HCT116 (cell line): ENCODE results near the gene IFRD1. TPM values are rescaled to one million over a fixed set of nuclear protein-coding genes. Genes with fewer than 3 reads are reported as not detected.
A peak's percentile ranks its signal among the peaks of the same experiment; 100 is the strongest.

ENCODE experiments used
- ATAC-seq: fragments of 200-7000 bp; cut with Tn5 transposase; 2 replicates; pipeline ENCODE4 v1.9.1; 2020; ENCODE audit warnings: mild to moderate bottlenecking, moderate library complexity
- BruUV-seq: library from RNA; stranded (reverse); fragments of 400-500 nt; replicated peaks from 2 replicates; lab custom pipeline; 2021; lab: Mats Ljungman, UMichigan
- CTCF ChIA-PET: fragments of 300-600 bp; sonication (Branson Sonifier 250); formaldehyde crosslinking; loops from one replicate; lab custom pipeline; 2021; ENCODE audit warnings: antibody characterized with exemption; lab: Charles Lee
- POLR2A ChIA-PET: fragments of 300-600, 350-600 bp; sonication (Branson Sonifier 250); formaldehyde crosslinking; loops from one replicate; lab custom pipeline; 2021; ENCODE audit warnings: antibody characterized with exemption; lab: Charles Lee
- RAD21 ChIA-PET, 2 experiments: fragments of 300-600 bp; sonication (Branson Sonifier 250); formaldehyde crosslinking; loops; one replicate each; lab custom pipeline; 2023; ENCODE audit warnings: low total read pairs in 2 of 2; ENCODE audit not compliant: uncharacterized antibody in 2 of 2, unreplicated experiment in 2 of 2, low non-redundant PET in 1 of 2; lab: Charles Lee
- DNase-seq: peaks from one replicate; pipeline ENCODE4 v3.0.0-alpha.2; 2010; ENCODE audit warnings: low read depth, low spot score
- H2AFZ ChIP-seq: fragments of 200-600 bp; shearing (Covaris generic), sonication (generic); 2 replicates; pipeline ENCODE4 v1.6.1; 2017; ENCODE audit warnings: low read depth, mixed run types, mixed read lengths, antibody characterized with exemption, low read length; ENCODE audit not compliant: poor library complexity, severe bottlenecking
- H3K27ac ChIP-seq: 2 replicates; pipeline ENCODE4 v1.5.1; 2012; ENCODE audit warnings: low read depth, low read length
- H3K27me3 ChIP-seq: fragments of 200-600 bp; sonication (generic); 2 replicates; pipeline ENCODE4 v1.6.1; 2016; ENCODE audit warnings: mixed run types, low read length, mixed read lengths; ENCODE audit not compliant: insufficient read depth
- H3K36me3 ChIP-seq, 2 experiments: fragments of 200-500 bp in 1 of 2; fragments of 200-600 bp in 1 of 2; sonication (Bioruptor generic) in 1 of 2; sonication (generic) in 1 of 2; 2 replicates each; pipeline versions ENCODE4 v1.5.1 to v1.6.1; 2014 to 2016; ENCODE audit warnings: low read length in 2 of 2, inconsistent platforms in 1 of 2, mixed read lengths in 1 of 2, mixed run types in 1 of 2; ENCODE audit not compliant: insufficient read depth in 2 of 2, control insufficient read depth in 1 of 2
- H3K4me1 ChIP-seq, 2 experiments: fragments of 200-600 bp in 1 of 2; sonication (generic) in 1 of 2; 2 replicates each; pipeline versions ENCODE4 v1.5.1 to v1.6.1; 2012 to 2017; ENCODE audit warnings: low read length in 2 of 2, inconsistent platforms in 1 of 2, mild to moderate bottlenecking in 1 of 2, mixed read lengths in 1 of 2, mixed run types in 1 of 2, moderate library complexity in 1 of 2; ENCODE audit not compliant: insufficient read depth in 2 of 2, control insufficient read depth in 1 of 2
- H3K4me2 ChIP-seq: fragments of 200-600 bp; sonication (generic); 2 replicates; pipeline ENCODE4 v1.6.1; 2017; ENCODE audit warnings: mixed run types, low read length, mixed read lengths
- H3K4me3 ChIP-seq, 2 experiments: fragments of 200-600 bp in 1 of 2; sonication (generic) in 1 of 2; replicated peaks in 1 of 2; 2 replicates each; pipeline ENCODE4 v1.5.1; 2011 to 2016; ENCODE audit warnings: low read length in 2 of 2, control low read depth in 1 of 2, low read depth in 1 of 2, mild to moderate bottlenecking in 1 of 2, mixed read lengths in 1 of 2, mixed run types in 1 of 2
- H3K79me2 ChIP-seq: fragments of 200-600 bp; sonication (generic); 2 replicates; pipeline ENCODE4 v1.6.1; 2017; ENCODE audit warnings: mild to moderate bottlenecking, mixed run types, low read length, moderate library complexity, mixed read lengths; ENCODE audit not compliant: insufficient read depth
- H3K9ac ChIP-seq: fragments of 200-600 bp; sonication (generic); 2 replicates; pipeline ENCODE4 v1.6.1; 2016; ENCODE audit warnings: low read length, mixed read lengths
- H3K9me2 ChIP-seq: fragments of 200-600 bp; sonication (generic), shearing (Covaris generic); 2 replicates; pipeline ENCODE4 v1.6.1; 2017; ENCODE audit warnings: mixed run types, mild to moderate bottlenecking, moderate library complexity; ENCODE audit not compliant: insufficient read depth
- H3K9me3 ChIP-seq, 2 experiments: fragments of 200-500 bp in 1 of 2; fragments of 200-600 bp in 1 of 2; sonication (Bioruptor generic) in 1 of 2; sonication (generic) in 1 of 2; 2 replicates each; pipeline ENCODE4 v1.6.1; 2014 to 2017; ENCODE audit warnings: low read length in 2 of 2, mixed read lengths in 2 of 2, inconsistent platforms in 1 of 2, low read depth in 1 of 2, mild to moderate bottlenecking in 1 of 2, mixed run types in 1 of 2, moderate library complexity in 1 of 2; ENCODE audit not compliant: control insufficient read depth in 1 of 2, insufficient read depth in 1 of 2
- H4K20me1 ChIP-seq: fragments of 200-600 bp; sonication (generic), shearing (Covaris generic); 2 replicates; pipeline ENCODE4 v1.6.1; 2017; ENCODE audit warnings: mixed run types, mild to moderate bottlenecking, moderate library complexity; ENCODE audit not compliant: insufficient read depth
- EGR1 ChIP-seq: IDR thresholded peaks from 2 replicates; pipeline ENCODE4 v1.6.1; 2012; ENCODE audit warnings: low read depth
- RAD21 ChIP-seq: IDR thresholded peaks from 2 replicates; pipeline ENCODE4 v1.6.1; 2012; ENCODE audit warnings: low read depth, mild to moderate bottlenecking
- SIN3A ChIP-seq: IDR thresholded peaks from 2 replicates; pipeline ENCODE4 v1.6.1; 2012; ENCODE audit warnings: low read depth
- YY1 ChIP-seq: IDR thresholded peaks from 2 replicates; pipeline ENCODE4 v1.6.1; 2011; ENCODE audit warnings: low read length, low read depth, moderate library complexity, mild to moderate bottlenecking; ENCODE audit not compliant: insufficient replicate concordance; ENCODE audit errors: extremely low read depth
- ZNF274 ChIP-seq: fragments of 200-500 bp; sonication (Bioruptor generic); IDR thresholded peaks from 2 replicates; pipeline ENCODE4 v1.6.1; 2014; ENCODE audit warnings: mild to moderate bottlenecking, low read depth, low read length, inconsistent platforms
- intact Hi-C: fragments of 100-400 bp; cut with micrococcal nuclease; formaldehyde crosslinking; loops from 2 replicates; pipeline ENCODE4 v1.10.0; 2022
- total RNA-seq: library from RNA; stranded (reverse); gene quantifications from one replicate; pipeline ENCODE4 v1.2.1, GENCODE V29; 2021; ENCODE audit not compliant: unreplicated experiment
- TF ChIP-seq, protein P1 (sequence below): IDR thresholded peaks from 2 replicates; pipeline ENCODE4 v1.6.1; 2012
- TF ChIP-seq, protein P2 (sequence below): IDR thresholded peaks from 2 replicates; pipeline ENCODE4 v1.6.1; 2011; ENCODE audit warnings: mild to moderate bottlenecking, low read length, moderate library complexity; ENCODE audit not compliant: insufficient replicate concordance; ENCODE audit errors: extremely low read depth

IFRD1 gene
- total RNA-seq, 1 experiment from 2014 or later = 43.6 TPM

DNA sequence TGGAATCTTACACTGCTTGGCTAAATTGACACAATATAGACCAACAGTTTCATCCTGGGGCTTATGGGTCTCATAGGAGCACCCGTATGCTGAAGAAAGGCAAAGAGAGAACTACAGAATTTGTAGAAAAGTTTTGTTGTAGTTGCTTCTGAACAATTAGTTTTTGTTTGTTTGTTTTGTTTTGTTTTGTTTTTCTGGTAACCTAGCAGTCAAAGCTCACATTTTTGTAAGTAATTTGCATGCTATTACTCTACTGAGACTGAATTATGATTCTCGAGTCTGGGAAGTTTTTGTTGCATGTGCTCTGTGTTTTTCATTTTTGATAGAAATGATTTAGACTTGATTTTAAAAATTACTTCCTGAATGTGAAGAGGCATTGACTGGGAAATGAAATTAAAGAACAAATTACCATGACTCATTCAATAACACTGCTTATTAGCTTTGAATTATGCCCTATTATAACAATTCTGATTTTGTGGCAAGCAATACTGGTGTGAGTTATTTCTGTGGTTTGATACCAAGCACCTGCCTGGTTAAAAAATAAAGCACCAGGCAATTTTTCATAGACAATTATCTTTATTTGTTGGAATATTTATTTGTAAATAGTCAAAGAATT lies 31.0 kb downstream of the IFRD1 start:
- Histone ChIP-seq H3K4me1 (peaks cover 29 to 41% of the 10 kb centered on the region in 2 experiments), H2AFZ (no peak overlapping the region), H3K36me3 (no peaks in the 10 kb centered on the region), H3K79me2 (no peaks in the 10 kb centered on the region), H4K20me1 (no peaks in the 10 kb centered on the region), H3K9ac (no peak overlapping the region), H3K27ac (no peak overlapping the region), H3K9me3 (no peaks in the 10 kb centered on the region), H3K27me3 (no peaks in the 10 kb centered on the region), H3K9me2 (no peaks in the 10 kb centered on the region), H3K4me3 (no peak overlapping the region), H3K4me2 (peak overlapping the region; percentile 41)
- ChIA-PET CTCF (interaction anchor here (1.3 to 1.4 kb wide), 2 partner anchors 15 to 20 kb away, joined by 3 to 10 read pairs; no protein-coding TSS in a partner anchor), POLR2A (interaction anchor here (3.7 kb wide), 1 partner anchor 31 kb away, joined by 18 read pairs; the partner anchor contains the start of gene IFRD1), RAD21 (no interaction called here)
- intact Hi-C loops = loop anchor here (1.0 kb wide), 1 partner anchor 417 kb away; no protein-coding TSS in a partner anchor
- no TSS peak for BruUV-seq
- no peak for ATAC-seq
- no peak for TF ChIP-seq EGR1
- no peak for TF ChIP-seq RAD21
- no peak for TF ChIP-seq YY1
- TF ChIP-seq, protein P1, sequence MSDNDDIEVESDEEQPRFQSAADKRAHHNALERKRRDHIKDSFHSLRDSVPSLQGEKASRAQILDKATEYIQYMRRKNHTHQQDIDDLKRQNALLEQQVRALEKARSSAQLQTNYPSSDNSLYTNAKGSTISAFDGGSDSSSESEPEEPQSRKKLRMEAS = no peak
- TF ChIP-seq ZNF274 = no peak
- TF ChIP-seq SIN3A = no peak
- TF ChIP-seq, protein P2, sequence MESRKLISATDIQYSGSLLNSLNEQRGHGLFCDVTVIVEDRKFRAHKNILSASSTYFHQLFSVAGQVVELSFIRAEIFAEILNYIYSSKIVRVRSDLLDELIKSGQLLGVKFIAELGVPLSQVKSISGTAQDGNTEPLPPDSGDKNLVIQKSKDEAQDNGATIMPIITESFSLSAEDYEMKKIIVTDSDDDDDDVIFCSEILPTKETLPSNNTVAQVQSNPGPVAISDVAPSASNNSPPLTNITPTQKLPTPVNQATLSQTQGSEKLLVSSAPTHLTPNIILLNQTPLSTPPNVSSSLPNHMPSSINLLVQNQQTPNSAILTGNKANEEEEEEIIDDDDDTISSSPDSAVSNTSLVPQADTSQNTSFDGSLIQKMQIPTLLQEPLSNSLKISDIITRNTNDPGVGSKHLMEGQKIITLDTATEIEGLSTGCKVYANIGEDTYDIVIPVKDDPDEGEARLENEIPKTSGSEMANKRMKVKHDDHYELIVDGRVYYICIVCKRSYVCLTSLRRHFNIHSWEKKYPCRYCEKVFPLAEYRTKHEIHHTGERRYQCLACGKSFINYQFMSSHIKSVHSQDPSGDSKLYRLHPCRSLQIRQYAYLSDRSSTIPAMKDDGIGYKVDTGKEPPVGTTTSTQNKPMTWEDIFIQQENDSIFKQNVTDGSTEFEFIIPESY = no peak
- no peak for DNase-seq
